Panc1 (cell line): ENCODE measurements around the gene RGS14. TPM values are rescaled to one million over a fixed set of nuclear protein-coding genes. Genes with fewer than 3 reads are reported as not detected.

Experiments
- ATAC-seq: fragments of 200-7000 bp; cut with Tn5 transposase; 2 replicates; pipeline ENCODE4 v1.9.1; 2020; ENCODE audit warnings: mild to moderate bottlenecking, moderate library complexity
- Bru-seq: library from RNA; stranded (reverse); fragments of 400-500 nt; gene quantifications from one replicate; lab custom pipeline; 2021; lab: Mats Ljungman, UMichigan
- BruChase-seq, 2 experiments: library from RNA; stranded (reverse); fragments of 400-500 nt; gene quantifications; one replicate each; lab custom pipeline; 2021; lab: Mats Ljungman, UMichigan
- BruUV-seq: library from RNA; stranded (reverse); fragments of 400-500 nt; replicated peaks from 2 replicates; lab custom pipeline; 2021; lab: Mats Ljungman, UMichigan
- CTCF ChIA-PET: fragments of 300-600 bp; sonication (Branson Sonifier 250); formaldehyde crosslinking; loops from one replicate; lab custom pipeline; 2022; ENCODE audit warnings: antibody characterized with exemption; lab: Charles Lee
- POLR2A ChIA-PET: fragments of 300-600 bp; sonication (Branson Sonifier 250); formaldehyde crosslinking; loops from one replicate; lab custom pipeline; 2022; ENCODE audit warnings: antibody characterized with exemption; lab: Charles Lee
- DNase-seq: peaks from one replicate; pipeline ENCODE4 v3.0.0-alpha.2; 2010; ENCODE audit warnings: low read depth, low spot score
- H3K27ac ChIP-seq: 2 replicates; pipeline ENCODE4 v1.5.1; 2011; ENCODE audit warnings: mild to moderate bottlenecking, low read length, inconsistent platforms
- H3K27me3 ChIP-seq: fragments of 200-500 bp; sonication (Bioruptor generic); 2 replicates; pipeline ENCODE4 v1.6.0; 2014; ENCODE audit warnings: low read length, inconsistent platforms; ENCODE audit not compliant: control insufficient read depth, insufficient read depth
- H3K36me3 ChIP-seq: fragments of 200-500 bp; sonication (Bioruptor generic); 2 replicates; pipeline ENCODE4 v1.5.1; 2014; ENCODE audit warnings: inconsistent platforms, mild to moderate bottlenecking, low read length, moderate library complexity; ENCODE audit not compliant: control insufficient read depth, insufficient read depth
- H3K4me1 ChIP-seq: 2 replicates; pipeline ENCODE4 v1.5.1; 2011; ENCODE audit warnings: inconsistent platforms, mild to moderate bottlenecking, low read length, moderate library complexity; ENCODE audit not compliant: control insufficient read depth, insufficient read depth
- H3K4me3 ChIP-seq, 2 experiments: 2 replicates each; pipeline ENCODE4 v1.5.1; 2011 to 2012; ENCODE audit warnings: low read depth in 2 of 2, low read length in 2 of 2, mild to moderate bottlenecking in 2 of 2, inconsistent platforms in 1 of 2, moderate library complexity in 1 of 2
- H3K9me3 ChIP-seq: fragments of 200-500 bp; sonication (Bioruptor generic); 2 replicates; pipeline ENCODE4 v1.5.1; 2014; ENCODE audit warnings: low read depth, mild to moderate bottlenecking, inconsistent platforms, low read length, moderate library complexity; ENCODE audit not compliant: control insufficient read depth, insufficient read depth
- POLR2AphosphoS5 ChIP-seq: IDR thresholded peaks from 2 replicates; pipeline ENCODE4 v1.6.1; 2012; ENCODE audit warnings: mild to moderate bottlenecking, low read depth, low read length, moderate library complexity
- REST ChIP-seq, 2 experiments: IDR thresholded peaks; 2 replicates each; pipeline ENCODE4 v1.6.1; 2011 to 2012; ENCODE audit warnings: low read depth in 2 of 2, control low read depth in 1 of 2, low read length in 1 of 2, mild to moderate bottlenecking in 1 of 2, moderate library complexity in 1 of 2; ENCODE audit not compliant: insufficient read depth in 1 of 2
- SIN3A ChIP-seq: IDR thresholded peaks from 2 replicates; pipeline ENCODE4 v1.6.1; 2012; ENCODE audit warnings: low read depth, mild to moderate bottlenecking, low read length, moderate library complexity, borderline replicate concordance; ENCODE audit not compliant: insufficient read depth
- TCF7L2 ChIP-seq: IDR thresholded peaks from 2 replicates; pipeline ENCODE4 v1.6.1; 2011; ENCODE audit warnings: mild to moderate bottlenecking, low read depth, low read length, inconsistent platforms
- in situ Hi-C: cut with HindIII; loops from 2 replicates; pipeline ENCODE4 v1.10.0; 2016; ENCODE audit warnings: low sequenced_read_pairs, low pct_unique_long_range_greater_than_20kb
- intact Hi-C: fragments of 100-400 bp; cut with micrococcal nuclease; formaldehyde crosslinking; loops from one replicate; pipeline ENCODE4 v1.10.0; 2022; ENCODE audit not compliant: unreplicated experiment
- long read RNA-seq: library from polyadenylated mRNA; unstranded; transcript quantifications from one replicate; pipeline ENCODE4 v2.0.0, GENCODE V29; 2021; ENCODE audit not compliant: unreplicated experiment
- polyA plus RNA-seq: library from polyadenylated mRNA; unstranded; fragments of >200 nt; gene quantifications from one replicate; pipeline ENCODE4 v1.2.1, GENCODE V29; 2012; ENCODE audit warnings: missing spikeins; ENCODE audit not compliant: insufficient read length
- total RNA-seq: library from RNA; stranded (reverse); gene quantifications from one replicate; pipeline ENCODE4 v1.2.1, GENCODE V29; 2021; ENCODE audit not compliant: unreplicated experiment
- TF ChIP-seq, protein P1 (sequence below): fragments of 450-650 bp; IDR thresholded peaks from 2 replicates; pipeline ENCODE4 v1.5.1; 2017; ENCODE audit warnings: mild to moderate bottlenecking

Gene RGS14, protein sequence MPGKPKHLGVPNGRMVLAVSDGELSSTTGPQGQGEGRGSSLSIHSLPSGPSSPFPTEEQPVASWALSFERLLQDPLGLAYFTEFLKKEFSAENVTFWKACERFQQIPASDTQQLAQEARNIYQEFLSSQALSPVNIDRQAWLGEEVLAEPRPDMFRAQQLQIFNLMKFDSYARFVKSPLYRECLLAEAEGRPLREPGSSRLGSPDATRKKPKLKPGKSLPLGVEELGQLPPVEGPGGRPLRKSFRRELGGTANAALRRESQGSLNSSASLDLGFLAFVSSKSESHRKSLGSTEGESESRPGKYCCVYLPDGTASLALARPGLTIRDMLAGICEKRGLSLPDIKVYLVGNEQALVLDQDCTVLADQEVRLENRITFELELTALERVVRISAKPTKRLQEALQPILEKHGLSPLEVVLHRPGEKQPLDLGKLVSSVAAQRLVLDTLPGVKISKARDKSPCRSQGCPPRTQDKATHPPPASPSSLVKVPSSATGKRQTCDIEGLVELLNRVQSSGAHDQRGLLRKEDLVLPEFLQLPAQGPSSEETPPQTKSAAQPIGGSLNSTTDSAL
- total RNA-seq (13.5 TPM), Bru-seq, nascent RNA (percentile 27 among the genes with signal in this experiment), BruChase-seq, experiment 1, labeled RNA remaining after a 2-hour chase (percentile 34 among the genes with signal in this experiment), BruChase-seq, experiment 2, labeled RNA remaining after a 6-hour chase (percentile 26 among the genes with signal in this experiment)
- polyA plus RNA-seq: 19.1 TPM
- long read RNA-seq, partial matches to known transcripts: 4 of 19 reads
- long read RNA-seq, other reads (novel, unspliced or antisense): 10 of 19 reads

DNA sequence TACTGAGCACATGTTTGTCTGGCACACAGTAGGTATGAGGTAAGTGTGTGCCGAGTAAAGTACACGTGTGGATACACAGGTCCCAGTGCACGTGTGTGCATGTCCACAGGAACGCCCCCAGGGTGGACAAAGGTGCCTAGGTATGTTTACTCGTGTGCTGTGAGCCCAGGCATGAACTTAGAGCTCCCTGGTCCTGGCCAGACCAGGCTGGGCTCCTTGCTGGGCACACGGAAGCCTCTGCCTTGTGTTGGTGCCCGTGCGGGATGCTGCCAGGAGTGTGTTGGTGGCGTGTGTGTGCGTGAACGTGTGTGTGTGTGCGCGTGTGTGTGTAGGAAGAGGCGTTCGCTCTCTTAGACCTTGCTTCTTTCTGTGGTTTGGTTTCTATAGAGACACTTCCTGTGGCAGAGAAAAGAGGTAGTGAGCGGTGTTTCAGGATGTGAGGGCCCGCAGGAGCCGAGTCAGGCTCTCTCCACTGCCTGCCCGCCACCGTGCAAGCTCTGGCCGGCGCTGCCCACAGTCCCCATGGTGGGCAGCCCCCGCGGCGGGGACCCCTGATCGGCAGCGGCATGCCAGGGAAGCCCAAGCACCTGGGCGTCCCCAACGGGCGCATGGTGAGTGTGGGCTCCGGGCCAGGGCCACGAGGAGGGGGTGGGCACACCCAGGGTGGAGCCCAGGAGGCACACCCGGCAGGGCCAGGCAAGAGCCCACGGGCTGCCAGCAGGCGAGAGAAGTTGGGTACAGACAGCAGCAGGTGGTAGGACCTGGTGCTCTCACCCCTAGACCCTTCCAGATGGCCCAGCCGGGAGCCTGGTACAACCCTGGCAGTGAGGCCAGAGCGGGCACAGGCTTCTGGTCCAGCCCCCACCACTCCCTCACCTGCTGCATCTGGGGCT is at the start of gene RGS14:
Gene RGS14, plus strand, starts transcription at position 466 of the 893 bp plus-strand sequence. Its CDS starts 101 bp downstream, at position 567.
- no peak for DNase-seq

More for the DNA sequence above, at the start of gene RGS14:
- Histone ChIP-seq H3K27ac (no peak within 1 kb of the TSS), H3K36me3 (no peaks in the 10 kb centered on the region), H3K27me3 (no peaks in the 10 kb centered on the region), H3K9me3 (no peaks in the 10 kb centered on the region), H3K4me1 (0 out of 2 replicates have a peak, but pooled peaks cover 2% of the 10 kb centered on the region), H3K4me3 (peak within 1 kb of the TSS in 1 of 2 experiments; percentile 36; a peak in 2 of 4 replicates)
- CTCF ChIA-PET: no interaction called here
- in situ Hi-C loops (no loop called here), intact Hi-C loops (no loop called here)
- TF ChIP-seq POLR2AphosphoS5 (no peak), REST (IDR thresholded peaks at IDR 0.05; ENCODE audit: insufficient read depth in 1 of 2, low read depth in 2 of 2, low read length in 1 of 2) (no peak), SIN3A (no peak), TCF7L2 (no peak)
- TF ChIP-seq, protein P1, sequence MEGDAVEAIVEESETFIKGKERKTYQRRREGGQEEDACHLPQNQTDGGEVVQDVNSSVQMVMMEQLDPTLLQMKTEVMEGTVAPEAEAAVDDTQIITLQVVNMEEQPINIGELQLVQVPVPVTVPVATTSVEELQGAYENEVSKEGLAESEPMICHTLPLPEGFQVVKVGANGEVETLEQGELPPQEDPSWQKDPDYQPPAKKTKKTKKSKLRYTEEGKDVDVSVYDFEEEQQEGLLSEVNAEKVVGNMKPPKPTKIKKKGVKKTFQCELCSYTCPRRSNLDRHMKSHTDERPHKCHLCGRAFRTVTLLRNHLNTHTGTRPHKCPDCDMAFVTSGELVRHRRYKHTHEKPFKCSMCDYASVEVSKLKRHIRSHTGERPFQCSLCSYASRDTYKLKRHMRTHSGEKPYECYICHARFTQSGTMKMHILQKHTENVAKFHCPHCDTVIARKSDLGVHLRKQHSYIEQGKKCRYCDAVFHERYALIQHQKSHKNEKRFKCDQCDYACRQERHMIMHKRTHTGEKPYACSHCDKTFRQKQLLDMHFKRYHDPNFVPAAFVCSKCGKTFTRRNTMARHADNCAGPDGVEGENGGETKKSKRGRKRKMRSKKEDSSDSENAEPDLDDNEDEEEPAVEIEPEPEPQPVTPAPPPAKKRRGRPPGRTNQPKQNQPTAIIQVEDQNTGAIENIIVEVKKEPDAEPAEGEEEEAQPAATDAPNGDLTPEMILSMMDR: no peak
- peak; percentile 69 for ATAC-seq
- POLR2A ChIA-PET: no interaction called here
- no TSS peak for BruUV-seq
